ENCODE data around the gene EIF5A.

DNA sequence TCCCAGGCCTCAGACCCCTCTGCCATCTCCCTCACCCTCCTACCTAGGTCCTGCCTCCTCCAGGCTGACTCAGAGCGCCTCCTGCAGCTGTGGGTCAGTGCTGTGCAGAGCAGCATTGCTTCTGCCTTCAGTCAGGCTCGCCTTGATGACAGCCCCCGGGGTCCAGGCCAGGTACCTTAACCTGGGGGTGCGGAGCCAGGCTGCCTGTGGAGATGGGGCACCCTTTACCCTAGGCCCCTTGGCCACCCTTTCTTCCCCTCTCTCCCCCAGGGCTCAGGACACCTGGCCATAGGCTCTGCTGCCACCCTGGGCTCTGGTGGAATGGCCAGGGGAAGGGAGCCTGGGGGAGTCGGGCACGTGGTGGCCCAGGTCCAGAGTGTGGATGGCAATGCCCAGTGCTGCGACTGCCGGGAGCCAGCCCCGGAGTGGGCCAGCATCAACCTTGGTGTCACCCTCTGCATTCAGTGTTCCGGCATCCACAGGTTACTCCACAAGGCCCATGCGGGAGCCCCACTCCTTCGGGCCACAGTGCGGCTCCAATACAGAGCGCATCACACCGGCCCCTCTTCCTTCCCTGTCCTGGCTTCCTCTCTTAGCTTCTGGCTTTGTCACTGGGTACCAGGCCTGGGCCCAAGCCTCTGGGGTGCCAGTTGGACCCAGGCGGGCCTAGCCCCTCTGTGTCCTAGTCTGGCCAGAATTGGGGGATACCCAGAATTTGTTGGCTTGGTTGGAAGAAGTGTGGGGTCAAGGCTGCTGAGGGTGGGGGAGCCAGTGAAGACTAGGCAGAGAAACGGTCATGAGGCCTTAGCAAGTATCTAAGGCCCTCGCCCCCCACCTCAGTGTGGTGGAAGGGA lies 39.6 kb downstream of the EIF5A start:
- TF ChIP-seq, protein P1, sequence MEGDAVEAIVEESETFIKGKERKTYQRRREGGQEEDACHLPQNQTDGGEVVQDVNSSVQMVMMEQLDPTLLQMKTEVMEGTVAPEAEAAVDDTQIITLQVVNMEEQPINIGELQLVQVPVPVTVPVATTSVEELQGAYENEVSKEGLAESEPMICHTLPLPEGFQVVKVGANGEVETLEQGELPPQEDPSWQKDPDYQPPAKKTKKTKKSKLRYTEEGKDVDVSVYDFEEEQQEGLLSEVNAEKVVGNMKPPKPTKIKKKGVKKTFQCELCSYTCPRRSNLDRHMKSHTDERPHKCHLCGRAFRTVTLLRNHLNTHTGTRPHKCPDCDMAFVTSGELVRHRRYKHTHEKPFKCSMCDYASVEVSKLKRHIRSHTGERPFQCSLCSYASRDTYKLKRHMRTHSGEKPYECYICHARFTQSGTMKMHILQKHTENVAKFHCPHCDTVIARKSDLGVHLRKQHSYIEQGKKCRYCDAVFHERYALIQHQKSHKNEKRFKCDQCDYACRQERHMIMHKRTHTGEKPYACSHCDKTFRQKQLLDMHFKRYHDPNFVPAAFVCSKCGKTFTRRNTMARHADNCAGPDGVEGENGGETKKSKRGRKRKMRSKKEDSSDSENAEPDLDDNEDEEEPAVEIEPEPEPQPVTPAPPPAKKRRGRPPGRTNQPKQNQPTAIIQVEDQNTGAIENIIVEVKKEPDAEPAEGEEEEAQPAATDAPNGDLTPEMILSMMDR (IDR thresholded peaks at IDR 0.05), result no peak
- TF ChIP-seq POLR2A (IDR thresholded peaks at IDR 0.05) (no peak), POLR2AphosphoS5 (IDR thresholded peaks at IDR 0.05) (no peak)
